H1 (cell line): ENCODE measurements around the gene NELFB. TPM values are rescaled to one million over a fixed set of nuclear protein-coding genes. Genes with fewer than 3 reads are reported as not detected.

Source experiments
- CTCF ChIA-PET: fragments of 300-600 bp; sonication (Branson Sonifier 250); formaldehyde crosslinking; loops from one replicate; lab custom pipeline; 2021; ENCODE audit not compliant: partially characterized antibody; lab: Charles Lee
- POLR2A ChIA-PET: fragments of 300-600 bp; sonication (Branson Sonifier 250); formaldehyde crosslinking; loops from one replicate; lab custom pipeline; 2021; ENCODE audit warnings: inconsistent platforms; ENCODE audit not compliant: partially characterized antibody; lab: Charles Lee
- DNase-seq, 2 experiments: peaks; one replicate each; pipeline versions ENCODE4 v3.0.0 to v3.0.0-alpha.2; 2010 to 2022; ENCODE audit warnings: low spot score in 2 of 2, low read depth in 1 of 2, mixed read lengths in 1 of 2
- FAIRE-seq: peaks from 2 replicates; lab custom pipeline; 2011; peaks lifted over from hg19 to GRCh38; lab: Jason Lieb, UNC
- H2AFZ ChIP-seq: 2 replicates; pipeline ENCODE4 v1.8.1; 2012; ENCODE audit warnings: low read length, inconsistent platforms
- H2AK5ac ChIP-seq: 2 replicates; pipeline ENCODE4 v1.6.1; 2013; ENCODE audit warnings: low read depth, low read length
- H2BK120ac ChIP-seq: replicated peaks from 2 replicates; pipeline ENCODE3; 2013; ENCODE audit warnings: low read depth, low read length, inconsistent platforms
- H2BK12ac ChIP-seq: 2 replicates; pipeline ENCODE4 v1.6.1; 2013; ENCODE audit warnings: low read depth, low read length
- H2BK15ac ChIP-seq: 2 replicates; pipeline ENCODE4 v1.6.1; 2013; ENCODE audit warnings: low read length
- H2BK20ac ChIP-seq: 2 replicates; pipeline ENCODE4 v1.6.1; 2013; ENCODE audit warnings: low read length
- H2BK5ac ChIP-seq: 2 replicates; pipeline ENCODE4 v1.6.1; 2013; ENCODE audit warnings: low read depth, low read length
- H3K14ac ChIP-seq: 2 replicates; pipeline ENCODE4 v1.6.1; 2013; ENCODE audit warnings: inconsistent platforms; ENCODE audit not compliant: insufficient read length
- H3K18ac ChIP-seq: 2 replicates; pipeline ENCODE4 v1.6.1; 2013; ENCODE audit warnings: low read length; ENCODE audit errors: extremely low read depth
- H3K23ac ChIP-seq: 2 replicates; pipeline ENCODE4 v1.6.1; 2013; ENCODE audit warnings: inconsistent platforms; ENCODE audit not compliant: insufficient read length
- H3K23me2 ChIP-seq: 2 replicates; pipeline ENCODE4 v1.6.1; 2013; ENCODE audit warnings: low read depth, low read length
- H3K27ac ChIP-seq: 2 replicates; pipeline ENCODE4 v1.6.1; 2011; ENCODE audit warnings: low read depth, low read length, inconsistent platforms
- H3K27me3 ChIP-seq, 4 experiments: replicated peaks in 1 of 4; 1 replicate in 1 of 4; 2 replicates in 3 of 4; pipeline versions ENCODE4 v1.6.1 to v1.8.1; 2011 to 2013; ENCODE audit warnings: low read length in 3 of 4, mild to moderate bottlenecking in 3 of 4, inconsistent platforms in 2 of 4, mixed read lengths in 2 of 4, moderate library complexity in 1 of 4; ENCODE audit not compliant: control insufficient read depth in 3 of 4, insufficient read depth in 3 of 4; ENCODE audit errors: extremely low read depth in 1 of 4
- H3K36me3 ChIP-seq, 4 experiments: 2 replicates each; pipeline versions ENCODE4 v1.6.1 to v1.8.1; 2011 to 2013; ENCODE audit warnings: mild to moderate bottlenecking in 4 of 4, low read length in 3 of 4, moderate library complexity in 2 of 4, control low read depth in 1 of 4, inconsistent platforms in 1 of 4; ENCODE audit not compliant: insufficient read depth in 4 of 4, control insufficient read depth in 2 of 4
- H3K4ac ChIP-seq: replicated peaks from 2 replicates; pipeline ENCODE3; 2013; ENCODE audit warnings: low read length, low read depth, mixed read lengths, inconsistent platforms; ENCODE audit not compliant: insufficient read length
- H3K4me1 ChIP-seq, 4 experiments: replicated peaks in 1 of 4; 1 replicate in 1 of 4; 2 replicates in 3 of 4; pipeline versions ENCODE4 v1.6.1 to v1.8.1; 2011 to 2013; ENCODE audit warnings: low read length in 3 of 4, inconsistent platforms in 2 of 4, mixed read lengths in 1 of 4; ENCODE audit not compliant: insufficient read depth in 4 of 4, control insufficient read depth in 3 of 4
- H3K4me2 ChIP-seq, 2 experiments: 2 replicates each; pipeline versions ENCODE4 v1.6.1 to v1.8.1; 2011 to 2013; ENCODE audit warnings: low read depth in 2 of 2, low read length in 2 of 2, control low read depth in 1 of 2, inconsistent platforms in 1 of 2, mild to moderate bottlenecking in 1 of 2; ENCODE audit not compliant: insufficient read depth in 1 of 2
- H3K4me3 ChIP-seq, 4 experiments: fragments of 200-600, 300-600 bp in 1 of 4; sonication (generic), shearing (Covaris generic), sonication (Bioruptor Twin) in 1 of 4; 2 replicates each; pipeline versions ENCODE4 v1.5.1 to v1.8.1; 2011 to 2016; ENCODE audit warnings: low read length in 4 of 4, low read depth in 3 of 4, control low read depth in 2 of 4, inconsistent platforms in 2 of 4, mild to moderate bottlenecking in 2 of 4, mixed read lengths in 1 of 4, moderate library complexity in 1 of 4; ENCODE audit not compliant: insufficient read depth in 2 of 4; ENCODE audit errors: extremely low read depth in 1 of 4
- H3K56ac ChIP-seq: replicated peaks from 2 replicates; pipeline ENCODE3; 2013; ENCODE audit warnings: low read depth, mild to moderate bottlenecking, mixed read lengths, low read length, inconsistent platforms; ENCODE audit not compliant: insufficient read length
- H3K79me1 ChIP-seq: 2 replicates; pipeline ENCODE4 v1.6.1; 2013; ENCODE audit warnings: low read depth, low read length, control low read depth
- H3K79me2 ChIP-seq, 2 experiments: 2 replicates each; pipeline versions ENCODE4 v1.6.1 to v1.8.1; 2012 to 2013; ENCODE audit warnings: low read length in 2 of 2, mild to moderate bottlenecking in 2 of 2, inconsistent platforms in 1 of 2; ENCODE audit not compliant: insufficient read depth in 2 of 2, control insufficient read depth in 1 of 2
- H3K9ac ChIP-seq, 4 experiments: replicated peaks in 1 of 4; 1 replicate in 1 of 4; 2 replicates in 3 of 4; pipeline versions ENCODE4 v1.6.1 to v1.8.1; 2011 to 2013; ENCODE audit warnings: low read depth in 3 of 4, low read length in 3 of 4, control low read depth in 2 of 4, mild to moderate bottlenecking in 2 of 4, moderate library complexity in 2 of 4, inconsistent platforms in 1 of 4; ENCODE audit errors: extremely low read depth in 1 of 4
- H3K9me3 ChIP-seq, 2 experiments: 2 replicates each; pipeline versions ENCODE4 v1.6.1 to v1.8.1; 2012 to 2013; ENCODE audit warnings: mild to moderate bottlenecking in 2 of 2, moderate library complexity in 2 of 2, control low read depth in 1 of 2, inconsistent platforms in 1 of 2, low read depth in 1 of 2, low read length in 1 of 2, mixed read lengths in 1 of 2; ENCODE audit not compliant: insufficient read depth in 2 of 2
- H4K20me1 ChIP-seq, 2 experiments: replicated peaks in 1 of 2; 2 replicates each; pipeline versions ENCODE3 to v1.8.1; 2011 to 2013; ENCODE audit warnings: inconsistent platforms in 2 of 2, low read length in 2 of 2, mild to moderate bottlenecking in 1 of 2; ENCODE audit not compliant: insufficient read depth in 2 of 2, control insufficient read depth in 1 of 2
- H4K5ac ChIP-seq: 2 replicates; pipeline ENCODE4 v1.6.1; 2013; ENCODE audit warnings: low read length, low read depth, mixed read lengths, inconsistent platforms; ENCODE audit not compliant: insufficient read length
- H4K8ac ChIP-seq: 2 replicates; pipeline ENCODE4 v1.8.0; 2013; ENCODE audit warnings: mild to moderate bottlenecking, moderate library complexity, low read length, inconsistent platforms; ENCODE audit not compliant: insufficient read depth; ENCODE audit errors: extremely low read depth
- H4K91ac ChIP-seq: replicated peaks from 2 replicates; pipeline ENCODE3; 2013; ENCODE audit warnings: low read length, mixed read lengths, inconsistent platforms; ENCODE audit not compliant: insufficient read length
- BACH1 ChIP-seq: IDR thresholded peaks from 2 replicates; pipeline ENCODE4 v1.6.1; 2012; ENCODE audit warnings: low read length, improper control_type of control experiment
- CBX5 ChIP-seq: fragments of 300-800, 300-1000 bp; sonication (generic); IDR thresholded peaks from 2 replicates; pipeline ENCODE4 v1.7.1; 2016; ENCODE audit warnings: antibody characterized with exemption, low read length, low read depth
- CREB1 ChIP-seq: IDR thresholded peaks from 2 replicates; pipeline ENCODE4 v1.6.1; 2012; ENCODE audit warnings: inconsistent platforms
- CTCF ChIP-seq, 3 experiments: IDR thresholded peaks; 1 replicate in 2 of 3; 2 replicates in 1 of 3; pipeline versions ENCODE4 v1.5.1 to v1.6.1; 2011; ENCODE audit warnings: low read length in 3 of 3, mild to moderate bottlenecking in 3 of 3, inconsistent platforms in 2 of 3, low read depth in 1 of 3, moderate library complexity in 1 of 3; ENCODE audit not compliant: insufficient read depth in 1 of 3; ENCODE audit errors: control extremely low read depth in 1 of 3
- GTF2F1 ChIP-seq: IDR thresholded peaks from 2 replicates; pipeline ENCODE4 v1.6.1; 2012; ENCODE audit warnings: low read depth, low read length, improper control_type of control experiment, borderline replicate concordance
- PHF8 ChIP-seq: fragments of 200-600 bp; sonication (generic); conservative IDR thresholded peaks from 2 replicates; pipeline ENCODE4 v1.7.1; 2012; ENCODE audit warnings: low read depth, mild to moderate bottlenecking, inconsistent platforms, low read length, moderate library complexity
- RAD21 ChIP-seq, 2 experiments: IDR thresholded peaks in 1 of 2; conservative IDR thresholded peaks in 1 of 2; 2 replicates each; pipeline ENCODE4 v1.6.1; 2011; ENCODE audit warnings: low read depth in 2 of 2, low read length in 2 of 2, improper control_type of control experiment in 1 of 2, inconsistent platforms in 1 of 2, mild to moderate bottlenecking in 1 of 2, moderate library complexity in 1 of 2
- WGBS, 2 experiments: shearing (Covaris generic) in 1 of 2; methylation state at CpG; one replicate each; pipeline versions ENCODE4 v1.1.6 to v1.1.7; 2013 to 2015; ENCODE audit warnings: low lambda C conversion rate in 2 of 2, mixed read lengths in 2 of 2, inconsistent platforms in 1 of 2, low coverage in 1 of 2, missing lambda C conversion rate in 1 of 2; ENCODE audit not compliant: insufficient replicate concordance in 2 of 2, insufficient coverage in 1 of 2, insufficient read length in 1 of 2; ENCODE audit errors: extremely low coverage in 1 of 2, missing lambda C conversion rate in 1 of 2; 5-methylcytosine and 5-hydroxymethylcytosine counted together
- polyA plus RNA-seq, 7 experiments: library from polyadenylated mRNA; depleted of rRNA in 3 of 7; stranded (reverse) in 5 of 7; unstranded in 2 of 7; fragments of >200 nt in 5 of 7; fragments of 200-250 nt in 2 of 7; gene quantifications; 1 replicate in 5 of 7; 2 replicates in 1 of 7; 4 replicates in 1 of 7; pipeline versions ENCODE4 v1.2.1 to v1.2.3, GENCODE V29; 2011 to 2013; ENCODE audit warnings: missing spikeins in 2 of 7, mixed read lengths in 2 of 7
- total RNA-seq: library from RNA; stranded (reverse); fragmentation: NEBNext Ultra II Directional; extraction: Animal tissue kit (Norgen Biotek cat#: 25700); gene quantifications from 2 replicates; pipeline ENCODE4 v1.2.1, GENCODE V29; 2021

NELFB gene
- total and polyA plus RNA-seq, 2 of the 8 experiments (the other 6 are each of a cell fraction or from before 2014, with no cell fraction given), result 57.6 to 78.0 TPM

DNA sequence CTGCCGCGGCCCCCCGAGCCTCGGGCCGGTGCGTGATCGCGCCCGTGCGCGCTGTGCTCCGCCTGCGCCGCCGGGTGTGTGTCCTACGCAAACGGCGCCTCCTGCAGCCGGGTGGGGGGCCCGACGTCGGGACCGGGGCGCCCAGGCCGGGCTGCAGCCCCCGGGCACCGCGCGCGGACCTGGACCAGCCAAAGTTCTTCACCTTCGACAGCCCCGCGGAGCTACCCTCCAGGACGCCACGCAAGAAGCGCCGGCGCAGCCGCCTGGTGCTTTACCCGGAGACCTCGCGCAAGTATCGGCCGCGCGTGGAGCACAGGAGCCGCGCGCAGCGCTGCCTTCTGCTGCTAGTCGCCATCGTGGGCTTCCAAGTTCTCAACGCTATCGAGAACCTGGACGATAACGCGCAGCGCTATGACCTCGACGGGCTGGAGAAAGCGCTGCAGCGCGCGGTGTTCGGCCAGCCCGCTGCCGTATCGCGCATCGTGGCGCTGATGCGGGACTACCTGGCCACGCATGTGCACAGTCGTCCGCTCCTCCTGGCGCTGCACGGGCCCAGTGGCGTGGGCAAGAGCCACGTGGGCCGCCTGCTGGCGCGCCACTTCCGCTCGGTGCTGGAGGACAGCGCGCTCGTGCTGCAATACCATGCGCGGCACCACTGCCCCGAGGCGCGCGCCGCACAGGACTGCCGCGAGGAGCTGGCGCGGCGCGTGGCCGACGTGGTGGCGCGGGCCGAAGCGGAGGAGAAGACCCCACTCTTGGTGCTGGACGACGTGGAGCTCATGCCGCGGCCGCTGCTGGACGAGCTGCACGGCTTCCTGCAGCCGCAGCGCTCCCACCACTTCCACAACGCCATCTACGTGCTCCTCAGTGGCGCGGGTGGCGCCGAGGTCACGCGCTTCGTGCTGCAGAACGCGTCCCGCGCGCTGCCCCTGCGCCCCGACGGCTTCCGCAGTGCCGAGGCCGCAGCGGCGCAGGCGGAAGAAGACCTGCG, 23.9 kb downstream of the NELFB start:
- Histone ChIP-seq H3K4me1 (peaks cover 0 to 24% (median 18%) of the 10 kb centered on the region in 4 experiments; a peak in 6 of 7 replicates), H4K91ac (no peak overlapping the region), H3K79me1 (no peaks in the 10 kb centered on the region; the same call in 1 of the 2 replicates), H2BK20ac (no peak overlapping the region), H3K9ac (no peak overlapping the region), H2BK5ac (no peak overlapping the region), H3K18ac (no peak overlapping the region; the same call in 1 of the 2 replicates), H2BK120ac (no peak overlapping the region), H3K56ac (no peak overlapping the region), H3K4me2 (peak overlapping the region; percentile 58 to 80; a peak in 3 of 4 replicates), H3K36me3 (peaks cover 0 to 12% (median 0%) of the 10 kb centered on the region in 4 experiments; a peak in 2 of 8 replicates), H3K23ac (no peak overlapping the region), H2AFZ (no peak overlapping the region), H2AK5ac (no peak overlapping the region), H2BK15ac (no peak overlapping the region), H4K20me1 (peaks cover 0 to 9% of the 10 kb centered on the region in 2 experiments), H3K14ac (no peak overlapping the region), H3K4me3 (peak overlapping the region; percentile 26 to 70 (median 38); a peak in 7 of 8 replicates), H3K27me3 (peaks cover 2 to 27% (median 14%) of the 10 kb centered on the region in 4 experiments; a peak in 6 of 7 replicates), H3K9me3 (no peaks in the 10 kb centered on the region; a peak in 1 of 4 replicates), H3K23me2 (peaks cover 11% of the 10 kb centered on the region; the same call in 1 of the 2 replicates), H4K5ac (no peak overlapping the region), H2BK12ac (peak overlapping the region; percentile 23; the same call in 1 of the 2 replicates), H3K27ac (no peak overlapping the region), H3K79me2 (no peaks in the 10 kb centered on the region), H3K4ac (no peak overlapping the region), H4K8ac (peak overlapping the region; percentile 66; the same call in 1 of the 2 replicates)
- ChIA-PET POLR2A (interaction anchor here (0.5 to 47.8 kb wide), 6 partner anchors 11 to 432 kb away, joined by 3 to 1462 read pairs (median 4); partner anchors contain the start of genes CYSRT1, EXD3, NDOR1 and NELFB), CTCF (interaction anchor here (0.8 to 1.2 kb wide), 6 partner anchors 17 to 153 kb away, joined by 3 to 6 read pairs (median 3); partner anchors contain the start of gene NRARP)
- WGBS, 2 experiments, result 76% methylated on average over 123 of the region's 139 CpGs; no CpG with 5 or more reads in 1 of the 2 experiments
- no peak for FAIRE-seq
- no peak for DNase-seq
- TF ChIP-seq RAD21 (IDR thresholded peaks at IDR 0.05 in 1 of 2, conservative IDR thresholded peaks at IDR 0.05 in 1 of 2; ENCODE audit: low read depth in 2 of 2, low read length in 2 of 2), result no peak
- TF ChIP-seq CREB1, result no peak
- TF ChIP-seq GTF2F1, result no peak
- TF ChIP-seq CBX5, result no peak
- 0 out of 4 replicates have a peak, but pooled peaks of 1 of the 3 experiments have one; percentile 17 for TF ChIP-seq CTCF (IDR thresholded peaks at IDR 0.05; ENCODE audit: control extremely low read depth in 1 of 3, insufficient read depth in 1 of 3, low read depth in 1 of 3, low read length in 3 of 3)
- no peak for TF ChIP-seq BACH1
- no peak for TF ChIP-seq PHF8
